Measurements from ENCODE around the gene TRIM73.
"Not testable (repeated sequence)": the region's sequence is repeated elsewhere in the genome, so short reads cannot be mapped to it uniquely, and the experiment has no call there.

DNA sequence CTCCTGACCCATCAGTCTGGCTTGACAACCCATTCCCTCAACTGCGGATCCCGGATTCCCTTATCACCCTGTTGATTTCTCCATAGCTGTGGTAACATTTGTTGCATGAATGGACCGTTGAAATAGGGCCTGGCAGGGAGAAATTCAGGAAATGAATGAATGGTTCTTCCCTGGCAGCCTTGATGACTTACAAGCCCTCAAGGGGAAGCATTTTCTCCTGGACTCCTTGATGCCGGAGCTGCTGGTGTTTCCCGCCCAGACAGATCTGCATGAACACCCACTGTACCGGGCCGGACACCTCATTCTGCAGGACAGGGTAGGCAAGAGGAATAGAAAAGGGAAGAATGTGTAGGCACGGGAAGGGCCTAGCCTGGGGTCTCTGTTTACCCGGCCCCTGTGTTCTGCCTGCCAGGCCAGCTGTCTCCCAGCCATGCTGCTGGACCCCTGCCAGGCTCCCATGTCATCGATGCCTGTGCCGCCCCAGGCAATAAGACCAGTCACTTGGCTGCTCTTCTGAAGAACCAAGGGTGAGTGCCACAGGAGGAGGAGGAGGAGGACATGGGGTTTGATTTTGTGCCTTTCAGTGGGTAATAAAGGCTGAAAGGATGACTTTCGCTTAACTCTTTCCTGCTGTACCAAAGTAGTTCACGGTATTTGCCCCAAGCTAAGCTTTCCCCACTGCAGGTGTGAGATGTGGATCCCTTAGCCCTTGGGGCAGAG is 19.4 kb downstream of the TRIM73 start:
- not testable (repeated sequence) for TF ChIP-seq CTCF (conservative IDR thresholded peaks at IDR 0.05); EZH2 (IDR thresholded peaks at IDR 0.05; ENCODE audit: low read depth)

All from PC-9 (cell line).